Measurements from ENCODE around the gene SERINC4.

The SERINC4 gene

GRCh38 chr15:43796566-43796965, 3.5 kb downstream of the SERINC4 start:
- Histone ChIP-seq H3K27ac (ENCODE audit: low read depth in 2 of 2, low read length in 2 of 2) (no peak overlapping the region), H3K9ac (ENCODE audit: low read depth in 1 of 2, low read length in 2 of 2) (no peak overlapping the region), H3K4me3 (ENCODE audit: low read length in 2 of 2) (no peak overlapping the region), H3K4me1 (ENCODE audit: control insufficient read depth in 2 of 2, insufficient read depth in 2 of 2, low read length in 2 of 2) (peaks cover 51 to 53% of the 10 kb centered on the region in 2 donors), H3K9me3 (ENCODE audit: control insufficient read depth in 2 of 2, low read length in 2 of 2) (no peaks in the 10 kb centered on the region), H3K27me3 (ENCODE audit: control insufficient read depth in 2 of 2, insufficient read depth in 2 of 2, low read length in 2 of 2) (no peaks in the 10 kb centered on the region), H3K36me3 (ENCODE audit: control insufficient read depth in 2 of 2, insufficient read depth in 2 of 2, low read length in 2 of 2) (peaks cover 40 to 56% of the 10 kb centered on the region in 2 donors)

DNA sequence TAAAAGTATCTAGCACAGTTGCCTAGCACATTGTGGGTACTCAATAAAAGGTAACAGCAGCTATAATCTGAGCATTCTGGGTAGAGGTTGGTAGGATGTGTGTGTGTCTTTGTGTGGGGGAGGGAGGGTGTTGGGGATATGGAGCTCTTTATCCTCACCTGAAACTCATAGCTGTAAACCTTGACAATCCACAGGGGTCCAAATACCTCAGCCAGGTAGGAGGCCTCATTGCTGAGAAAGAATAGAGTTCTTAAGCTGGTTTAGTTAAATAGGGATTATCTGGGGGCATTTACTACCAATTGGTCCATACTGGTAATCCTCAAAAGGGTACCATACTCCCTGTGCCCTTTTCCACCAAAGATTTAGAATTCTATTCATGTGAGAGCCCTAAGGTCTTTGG, 4.0 kb downstream of the SERINC4 start:
- no peaks in the 10 kb centered on the region for H3K27me3 ChIP-seq (ENCODE audit: control insufficient read depth in 2 of 2, insufficient read depth in 2 of 2, low read length in 2 of 2)
- H3K36me3 ChIP-seq (ENCODE audit: control insufficient read depth in 2 of 2, insufficient read depth in 2 of 2, low read length in 2 of 2), result peaks cover 40 to 54% of the 10 kb centered on the region in 2 donors
- H3K9me3 ChIP-seq (ENCODE audit: control insufficient read depth in 2 of 2, low read length in 2 of 2), result no peaks in the 10 kb centered on the region
- H3K9ac ChIP-seq (ENCODE audit: low read depth in 1 of 2, low read length in 2 of 2), result no peak overlapping the region
- H3K4me1 ChIP-seq (ENCODE audit: control insufficient read depth in 2 of 2, insufficient read depth in 2 of 2, low read length in 2 of 2), result peaks cover 48 to 49% of the 10 kb centered on the region in 2 donors
- H3K4me3 ChIP-seq (ENCODE audit: low read length in 2 of 2), result no peak overlapping the region
- H3K27ac ChIP-seq (ENCODE audit: low read depth in 2 of 2, low read length in 2 of 2), result peak overlapping the region in 1 of 2 donors; percentile 5

DNA sequence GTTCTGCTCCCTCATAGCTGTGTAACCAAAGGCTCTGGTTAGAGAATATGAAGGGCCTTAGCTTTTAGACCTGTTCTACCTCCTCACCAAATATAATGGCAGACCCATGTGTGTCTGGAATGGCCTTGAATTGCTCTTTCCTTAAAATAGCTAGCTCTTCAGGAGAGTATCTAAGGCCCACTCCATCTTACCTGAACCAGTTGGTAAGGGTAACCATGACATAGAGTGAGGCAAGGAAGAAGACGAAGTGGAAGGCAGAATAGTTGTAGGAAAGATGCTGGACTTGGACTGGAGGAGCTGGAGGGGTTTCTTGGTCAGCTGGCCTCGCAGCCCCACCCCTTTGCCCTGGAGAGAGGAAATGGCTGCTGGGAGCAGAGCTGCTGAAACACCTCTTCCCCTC, 4.8 kb downstream of the SERINC4 start:
- Histone ChIP-seq H3K27me3 (ENCODE audit: control insufficient read depth in 2 of 2, insufficient read depth in 2 of 2, low read length in 2 of 2) (no peaks in the 10 kb centered on the region), H3K4me1 (ENCODE audit: control insufficient read depth in 2 of 2, insufficient read depth in 2 of 2, low read length in 2 of 2) (peaks cover 46 to 47% of the 10 kb centered on the region in 2 donors), H3K9ac (ENCODE audit: low read depth in 1 of 2, low read length in 2 of 2) (no peak overlapping the region), H3K36me3 (ENCODE audit: control insufficient read depth in 2 of 2, insufficient read depth in 2 of 2, low read length in 2 of 2) (peaks cover 40 to 54% of the 10 kb centered on the region in 2 donors), H3K27ac (ENCODE audit: low read depth in 2 of 2, low read length in 2 of 2) (peak overlapping the region in 1 of 2 donors; percentile 5), H3K4me3 (ENCODE audit: low read length in 2 of 2) (no peak overlapping the region), H3K9me3 (ENCODE audit: control insufficient read depth in 2 of 2, low read length in 2 of 2) (no peaks in the 10 kb centered on the region)

GRCh38 chr15:43794269-43795037, 5.6 kb downstream of the SERINC4 start:
- no peaks in the 10 kb centered on the region for H3K27me3 ChIP-seq (ENCODE audit: control insufficient read depth in 2 of 2, insufficient read depth in 2 of 2, low read length in 2 of 2)
- no peak overlapping the region for H3K27ac ChIP-seq (ENCODE audit: low read depth in 2 of 2, low read length in 2 of 2)
- H3K36me3 ChIP-seq (ENCODE audit: control insufficient read depth in 2 of 2, insufficient read depth in 2 of 2, low read length in 2 of 2), result peaks cover 40 to 48% of the 10 kb centered on the region in 2 donors

GRCh38 chr15:43793647-43794046, 6.4 kb downstream of the SERINC4 start:
- H3K36me3 ChIP-seq (ENCODE audit: control insufficient read depth in 2 of 2, insufficient read depth in 2 of 2, low read length in 2 of 2), result peaks cover 40 to 44% of the 10 kb centered on the region in 2 donors
- peaks cover 32% of the 10 kb centered on the region in 2 donors for H3K4me1 ChIP-seq (ENCODE audit: control insufficient read depth in 2 of 2, insufficient read depth in 2 of 2, low read length in 2 of 2)
- peak overlapping the region; percentile 100 for H3K9ac ChIP-seq (ENCODE audit: low read depth in 1 of 2, low read length in 2 of 2)

More at GRCh38 chr15:43794269-43795037, 5.6 kb downstream of the SERINC4 start:
- H3K4me3 ChIP-seq (ENCODE audit: low read length in 2 of 2), result peak overlapping the region in 1 of 2 donors; percentile 98
- no peaks in the 10 kb centered on the region for H3K9me3 ChIP-seq (ENCODE audit: control insufficient read depth in 2 of 2, low read length in 2 of 2)
- peak overlapping the region in 1 of 2 donors; percentile 10 for H3K9ac ChIP-seq (ENCODE audit: low read depth in 1 of 2, low read length in 2 of 2)
- H3K4me1 ChIP-seq (ENCODE audit: control insufficient read depth in 2 of 2, insufficient read depth in 2 of 2, low read length in 2 of 2), result peaks cover 38 to 40% of the 10 kb centered on the region in 2 donors

GRCh38 chr15:43792761-43793476, 7.1 kb downstream of the SERINC4 start:
- Histone ChIP-seq H3K36me3 (ENCODE audit: control insufficient read depth in 2 of 2, insufficient read depth in 2 of 2, low read length in 2 of 2) (peaks cover 40 to 41% of the 10 kb centered on the region in 2 donors), H3K27ac (ENCODE audit: low read depth in 2 of 2, low read length in 2 of 2) (peak overlapping the region; percentile 99), H3K9me3 (ENCODE audit: control insufficient read depth in 2 of 2, low read length in 2 of 2) (no peaks in the 10 kb centered on the region), H3K27me3 (ENCODE audit: control insufficient read depth in 2 of 2, insufficient read depth in 2 of 2, low read length in 2 of 2) (no peaks in the 10 kb centered on the region), H3K4me1 (ENCODE audit: control insufficient read depth in 2 of 2, insufficient read depth in 2 of 2, low read length in 2 of 2) (peaks cover 26 to 27% of the 10 kb centered on the region in 2 donors), H3K9ac (ENCODE audit: low read depth in 1 of 2, low read length in 2 of 2) (peak overlapping the region; percentile 100), H3K4me3 (ENCODE audit: low read length in 2 of 2) (peak overlapping the region; percentile 98 to 99)

More at GRCh38 chr15:43793647-43794046, 6.4 kb downstream of the SERINC4 start:
- no peaks in the 10 kb centered on the region for H3K9me3 ChIP-seq (ENCODE audit: control insufficient read depth in 2 of 2, low read length in 2 of 2)
- H3K27ac ChIP-seq (ENCODE audit: low read depth in 2 of 2, low read length in 2 of 2), result peak overlapping the region; percentile 99
- no peaks in the 10 kb centered on the region for H3K27me3 ChIP-seq (ENCODE audit: control insufficient read depth in 2 of 2, insufficient read depth in 2 of 2, low read length in 2 of 2)
- peak overlapping the region; percentile 98 to 99 for H3K4me3 ChIP-seq (ENCODE audit: low read length in 2 of 2)

- Histone ChIP-seq H3K4me3 (ENCODE audit: low read length in 2 of 2) (peak within 1 kb of the TSS; percentile 98 to 99), H3K9ac (ENCODE audit: low read depth in 1 of 2, low read length in 2 of 2) (peak within 1 kb of the TSS; percentile 100), H3K27me3 (ENCODE audit: control insufficient read depth in 2 of 2, insufficient read depth in 2 of 2, low read length in 2 of 2) (no peaks in the 10 kb centered on the region), H3K36me3 (ENCODE audit: control insufficient read depth in 2 of 2, insufficient read depth in 2 of 2, low read length in 2 of 2) (peaks cover 38 to 40% of the 10 kb centered on the region in 2 donors), H3K27ac (ENCODE audit: low read depth in 2 of 2, low read length in 2 of 2) (peak within 1 kb of the TSS; percentile 99), H3K4me1 (ENCODE audit: control insufficient read depth in 2 of 2, insufficient read depth in 2 of 2, low read length in 2 of 2) (peaks cover 22 to 26% of the 10 kb centered on the region in 2 donors), H3K9me3 (ENCODE audit: control insufficient read depth in 2 of 2, low read length in 2 of 2) (no peaks in the 10 kb centered on the region)
Observed at GRCh38 chr15:43791993-43792760, 7.8 kb downstream of the SERINC4 start, which contains the start of gene SERF2. SERF2 (plus strand) TSS chr15:43792320; CDS start chr15:43792377, 57 bp downstream.

- H3K4me3 ChIP-seq (ENCODE audit: low read length in 2 of 2), result no peak overlapping the region
- H3K27me3 ChIP-seq (ENCODE audit: control insufficient read depth in 2 of 2, insufficient read depth in 2 of 2, low read length in 2 of 2), result no peaks in the 10 kb centered on the region
- peaks cover 17 to 20% of the 10 kb centered on the region in 2 donors for H3K4me1 ChIP-seq (ENCODE audit: control insufficient read depth in 2 of 2, insufficient read depth in 2 of 2, low read length in 2 of 2)
- no peak overlapping the region for H3K9ac ChIP-seq (ENCODE audit: low read depth in 1 of 2, low read length in 2 of 2)
- H3K9me3 ChIP-seq (ENCODE audit: control insufficient read depth in 2 of 2, low read length in 2 of 2), result no peaks in the 10 kb centered on the region
- peaks cover 12 to 15% of the 10 kb centered on the region in 2 donors for H3K36me3 ChIP-seq (ENCODE audit: control insufficient read depth in 2 of 2, insufficient read depth in 2 of 2, low read length in 2 of 2)
- no peak overlapping the region for H3K27ac ChIP-seq (ENCODE audit: low read depth in 2 of 2, low read length in 2 of 2)
Observed at GRCh38 chr15:43789409-43789808, 10.6 kb downstream of the SERINC4 start.

GRCh38 chr15:43779016-43779415, 21.0 kb downstream of the SERINC4 start:
- no peaks in the 10 kb centered on the region for H3K9me3 ChIP-seq (ENCODE audit: control insufficient read depth in 2 of 2, low read length in 2 of 2)
- H3K36me3 ChIP-seq (ENCODE audit: control insufficient read depth in 2 of 2, insufficient read depth in 2 of 2, low read length in 2 of 2), result peaks cover 5 to 6% of the 10 kb centered on the region in 2 donors
- no peak overlapping the region for H3K4me3 ChIP-seq (ENCODE audit: low read length in 2 of 2)
- H3K4me1 ChIP-seq (ENCODE audit: control insufficient read depth in 2 of 2, insufficient read depth in 2 of 2, low read length in 2 of 2), result peaks cover 8 to 23% of the 10 kb centered on the region in 2 donors
- H3K9ac ChIP-seq (ENCODE audit: low read depth in 1 of 2, low read length in 2 of 2), result no peak overlapping the region
- no peaks in the 10 kb centered on the region for H3K27me3 ChIP-seq (ENCODE audit: control insufficient read depth in 2 of 2, insufficient read depth in 2 of 2, low read length in 2 of 2)
- no peak overlapping the region for H3K27ac ChIP-seq (ENCODE audit: low read depth in 2 of 2, low read length in 2 of 2)

All from mucosa of rectum (tissue), 2 donors.